GM10847 (cell line): ENCODE measurements around the gene ZNF678.

Experiments used
- POLR2A ChIP-seq: IDR thresholded peaks from 2 replicates; pipeline ENCODE4 v1.6.1; 2011; ENCODE audit not compliant: insufficient read length; ENCODE audit errors: extremely low read depth

The ZNF678 gene

GRCh38 chr1:227546059-227546458 is 17.3 kb upstream of the ZNF678 start:
- TF ChIP-seq POLR2A: no peak

- TF ChIP-seq POLR2A: no peak
Measured at GRCh38 chr1:227546598-227547309, 16.6 kb upstream of the ZNF678 start.

- TF ChIP-seq POLR2A: no peak
Measured at GRCh38 chr1:227547310-227548118, 15.8 kb upstream of the ZNF678 start.

DNA sequence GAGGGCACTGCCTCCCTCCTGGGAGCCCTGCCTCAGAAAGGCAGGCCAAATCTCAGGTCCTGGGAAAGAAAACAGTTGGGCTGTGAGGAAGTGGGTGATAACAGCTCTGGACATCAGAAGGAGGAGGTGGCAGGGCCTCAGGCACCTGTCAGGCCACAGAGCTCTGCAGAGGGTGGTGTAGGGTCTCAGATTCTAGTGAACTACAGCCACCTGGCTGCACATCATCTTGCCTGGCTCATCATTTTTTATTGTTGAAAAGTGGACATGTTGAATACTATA is 15.3 kb upstream of the ZNF678 start:
- TF ChIP-seq POLR2A: no peak

GRCh38 chr1:227548448-227548847 is 14.9 kb upstream of the ZNF678 start:
- no peak for TF ChIP-seq POLR2A

DNA sequence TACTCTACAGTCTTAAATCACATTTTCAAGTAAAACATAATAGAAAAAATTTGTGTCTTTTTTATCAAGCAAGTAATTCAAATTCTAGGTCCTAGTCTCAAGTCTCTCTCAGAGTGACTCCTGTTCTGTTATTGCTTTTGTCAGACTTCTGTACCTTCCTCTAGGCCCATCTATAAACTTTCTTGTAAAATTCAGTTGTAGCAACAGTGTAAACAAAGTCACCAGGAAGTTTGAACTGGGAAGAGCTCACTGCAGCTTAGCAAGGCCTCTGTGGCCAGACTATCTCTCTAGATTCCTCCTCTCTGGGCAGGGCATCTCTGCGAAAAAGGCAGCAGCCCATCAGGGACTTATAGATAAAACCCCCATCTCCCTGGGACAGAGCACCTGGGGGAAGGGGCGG is 13.5 kb upstream of the ZNF678 start:
- no peak for TF ChIP-seq POLR2A

GRCh38 chr1:227556288-227556687 is 7.1 kb upstream of the ZNF678 start:
- no peak for TF ChIP-seq POLR2A

- no peak for TF ChIP-seq POLR2A
Measured at GRCh38 chr1:227557962-227558725, 5.2 kb upstream of the ZNF678 start.

DNA sequence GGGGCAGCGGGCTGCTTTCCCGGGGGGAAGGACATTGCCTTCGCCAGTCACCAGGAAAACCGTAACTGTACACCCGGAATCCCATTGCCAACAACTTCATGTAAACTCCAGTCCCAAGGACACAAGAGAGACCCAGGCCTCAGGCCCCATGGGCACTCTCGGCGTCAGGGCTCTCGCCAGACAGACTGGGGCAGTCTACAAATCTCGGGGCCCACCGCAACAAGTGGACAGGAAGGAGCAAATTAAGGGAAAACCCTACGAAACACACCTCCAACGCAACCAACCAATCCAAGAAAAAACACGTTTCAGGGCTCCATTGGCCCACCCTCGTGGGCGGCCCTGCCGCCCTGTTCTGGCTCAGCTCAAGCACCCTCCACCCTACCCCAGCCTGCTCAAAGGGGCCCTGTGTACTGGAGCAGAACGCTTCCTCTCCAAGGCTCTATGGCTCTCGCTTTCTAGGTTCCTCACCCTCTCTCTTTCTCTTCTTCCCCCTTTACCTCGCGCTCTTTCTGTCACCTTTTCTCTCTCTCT is 4.6 kb upstream of the ZNF678 start:
- no peak for TF ChIP-seq POLR2A

GRCh38 chr1:227559499-227559898 is 3.9 kb upstream of the ZNF678 start:
- no peak for TF ChIP-seq POLR2A

- no peak for TF ChIP-seq POLR2A
Measured at GRCh38 chr1:227559926-227560325, 3.4 kb upstream of the ZNF678 start.

- TF ChIP-seq POLR2A: no peak
Measured at GRCh38 chr1:227560393-227561173, 2.8 kb upstream of the ZNF678 start.

- no peak for TF ChIP-seq POLR2A
Measured at GRCh38 chr1:227561241-227561907, 2.0 kb upstream of the ZNF678 start.

DNA sequence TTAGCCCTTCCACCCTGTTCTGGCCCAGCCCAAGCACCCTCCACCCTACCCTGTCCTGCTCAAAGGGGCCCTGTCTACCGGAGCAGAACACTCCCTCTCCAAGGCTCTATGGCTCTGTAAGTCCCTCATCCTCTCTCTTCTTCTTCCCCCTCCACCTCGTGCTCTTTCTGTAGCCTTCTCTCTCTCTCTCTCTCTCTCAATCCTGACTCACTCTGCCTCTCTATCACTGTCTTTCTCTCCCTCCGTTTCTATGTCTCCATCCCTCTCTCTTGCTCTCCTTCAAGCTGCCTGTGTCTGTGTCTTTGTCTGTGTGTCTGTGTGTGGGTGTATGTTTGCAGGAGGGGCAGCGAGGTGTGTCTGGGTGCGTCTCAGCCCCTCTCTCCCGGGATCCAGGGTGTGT is 1.3 kb upstream of the ZNF678 start:
- no peak for TF ChIP-seq POLR2A
